NCI-H2227 (cell line): Measurements from ENCODE around the gene TMEM51.
"Not testable (repeated sequence)": the region's sequence is repeated elsewhere in the genome, so short reads cannot be mapped to it uniquely, and the experiment has no call there.

Experiments used
- DNase-seq: peaks from one replicate; lab custom pipeline; 2025; ENCODE audit not compliant: unreplicated experiment; lab: John Stamatoyannopoulos, UW

Gene TMEM51

GRCh38 chr1:15175324-15176094 lies 22.0 kb downstream of the TMEM51 start:
- not testable (repeated sequence) for DNase-seq

- DNase-seq = no peak
Observed at GRCh38 chr1:15176120-15176519, 22.6 kb downstream of the TMEM51 start.

- DNase-seq = no peak
Observed at GRCh38 chr1:15176898-15177665, 23.5 kb downstream of the TMEM51 start.

- no peak for DNase-seq
Observed at GRCh38 chr1:15177710-15178166, 24.2 kb downstream of the TMEM51 start.

GRCh38 chr1:15178571-15179484 lies 25.3 kb downstream of the TMEM51 start:
- no peak for DNase-seq

DNA sequence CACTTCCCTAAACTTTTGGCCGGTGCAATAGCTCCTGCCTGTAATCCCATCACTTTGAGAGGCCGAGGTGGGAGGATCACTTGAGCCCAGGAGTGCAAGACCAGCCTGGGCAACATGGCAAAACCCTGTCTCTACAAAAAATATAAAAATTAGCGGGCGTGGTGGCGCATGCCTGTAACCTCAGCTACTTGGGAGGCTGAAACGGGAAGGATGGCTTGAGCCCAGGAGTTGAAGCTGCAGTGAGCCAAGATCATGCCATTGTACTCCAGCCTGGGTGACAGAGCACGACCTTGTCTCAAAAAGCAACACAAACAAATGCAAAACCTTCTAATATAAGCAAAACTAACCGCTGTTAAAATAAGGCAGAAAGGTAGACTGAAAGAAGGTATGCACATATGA lies 25.9 kb downstream of the TMEM51 start:
- DNase-seq = no peak

DNA sequence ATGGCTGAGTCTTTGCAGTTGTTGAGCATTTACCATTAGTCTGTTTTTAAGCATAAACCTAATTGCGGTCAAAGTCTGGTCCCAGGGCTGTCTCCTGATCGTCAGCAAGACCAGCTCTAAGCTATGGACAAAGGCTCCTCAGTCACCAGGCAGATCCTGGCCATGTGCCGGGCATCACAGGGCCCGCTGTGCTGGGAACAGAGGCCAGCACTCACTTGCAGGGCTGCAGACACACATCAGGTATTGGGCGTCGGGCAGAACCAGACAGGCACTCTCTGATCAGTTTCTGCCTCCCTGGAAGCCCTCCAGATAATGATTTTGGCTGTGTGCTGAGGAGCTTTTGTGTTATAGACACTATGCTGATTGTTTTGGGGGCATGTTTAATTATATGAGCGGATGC lies 26.6 kb downstream of the TMEM51 start:
- DNase-seq = no peak

DNA sequence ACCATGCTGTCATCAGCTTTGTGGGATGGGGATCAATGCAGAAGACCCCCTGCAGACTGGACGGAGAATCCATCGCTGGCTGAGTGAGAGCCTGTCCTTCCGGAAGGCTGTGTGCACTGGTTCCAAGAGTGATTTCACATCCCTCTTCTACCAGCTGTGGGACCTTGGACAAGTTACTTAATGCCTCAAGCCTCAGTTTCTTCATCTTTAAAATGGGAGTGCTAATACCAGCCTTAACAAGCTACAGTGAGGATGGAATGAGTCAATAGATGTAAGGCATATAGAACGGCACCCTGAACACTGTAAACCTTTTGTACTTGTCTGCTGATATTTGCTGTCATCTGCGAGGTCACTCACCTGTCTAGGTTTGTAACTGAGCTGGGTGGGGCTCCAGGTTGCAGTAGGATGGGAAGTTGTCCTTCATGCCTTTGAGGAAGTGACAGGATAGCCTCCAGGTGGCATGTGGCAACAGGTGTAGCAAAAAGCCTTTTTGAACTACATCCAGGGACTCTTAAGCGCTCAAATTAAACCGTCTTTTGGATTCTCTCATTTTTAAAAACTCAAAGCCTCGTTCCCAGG lies 27.5 kb downstream of the TMEM51 start:
- DNase-seq = no peak

DNA sequence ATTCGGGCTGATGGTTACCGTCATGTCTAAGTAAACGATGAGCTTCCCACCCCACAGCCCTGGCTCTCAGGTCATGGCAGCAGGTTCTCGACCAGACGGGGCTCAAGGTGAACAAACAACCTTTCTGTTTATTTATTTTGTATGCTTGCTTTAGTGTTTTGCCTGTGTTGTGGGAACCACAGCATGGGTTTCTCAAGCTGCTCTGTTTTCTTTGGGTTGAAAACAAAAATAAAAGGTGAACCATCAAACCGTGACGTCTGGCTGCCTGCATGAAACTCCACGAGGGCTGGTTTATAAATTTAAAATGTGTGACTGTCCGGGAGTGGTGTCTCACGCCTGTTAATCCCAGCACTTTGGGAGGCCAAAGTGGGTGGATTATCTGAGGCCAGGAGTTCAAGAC lies 28.0 kb downstream of the TMEM51 start:
- DNase-seq = no peak

- DNase-seq = no peak
Observed at GRCh38 chr1:15184436-15185241, 31.1 kb downstream of the TMEM51 start.

- no peak for DNase-seq
Observed at GRCh38 chr1:15185617-15186016, 32.1 kb downstream of the TMEM51 start.

DNA sequence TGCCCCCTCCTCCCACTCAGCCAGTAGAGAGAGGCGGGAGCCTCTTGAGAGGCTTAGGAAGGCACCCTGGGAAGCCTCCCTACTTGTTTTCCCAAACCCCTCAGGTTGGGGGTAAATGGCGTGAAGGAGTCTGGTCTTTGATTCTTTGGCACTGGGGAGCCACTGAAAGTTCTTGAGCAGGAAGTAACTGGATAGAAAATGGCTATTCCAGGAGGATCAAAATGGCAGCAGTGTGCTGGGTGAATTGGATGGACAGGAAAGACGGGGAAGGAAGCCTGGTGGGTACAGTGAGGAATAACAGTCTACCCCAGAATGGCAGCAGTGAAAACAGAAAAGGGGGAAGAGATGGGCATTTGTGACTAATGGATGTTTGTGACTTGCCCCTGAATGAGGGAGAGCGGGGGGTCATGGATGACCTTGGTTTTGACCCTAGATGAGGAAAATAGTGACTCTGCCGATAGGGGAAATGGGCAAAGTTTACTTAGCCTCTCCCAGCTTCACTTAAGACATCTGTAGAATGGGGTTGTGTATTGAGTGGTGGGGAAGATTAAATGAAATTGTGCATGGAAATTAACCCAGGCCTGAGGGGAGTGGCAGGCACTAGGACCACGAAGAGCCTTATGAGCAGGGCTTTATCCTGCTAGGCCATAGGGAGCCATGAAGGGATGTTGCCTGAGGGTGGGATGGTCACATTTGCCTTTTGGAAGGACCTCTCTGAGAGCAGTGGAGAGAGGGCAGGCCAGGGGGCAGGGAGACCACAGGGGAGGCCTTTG lies 32.7 kb downstream of the TMEM51 start:
- no peak for DNase-seq

- DNase-seq = no peak
Observed at GRCh38 chr1:15186846-15187151, 33.3 kb downstream of the TMEM51 start.

GRCh38 chr1:15187175-15188129 lies 33.9 kb downstream of the TMEM51 start:
- DNase-seq = no peak

GRCh38 chr1:15188130-15188524 lies 34.6 kb downstream of the TMEM51 start:
- no peak for DNase-seq

GRCh38 chr1:15188678-15189077 lies 35.1 kb downstream of the TMEM51 start:
- no peak for DNase-seq

- no peak for DNase-seq
Observed at GRCh38 chr1:15189692-15190370, 36.3 kb downstream of the TMEM51 start.

GRCh38 chr1:15191267-15191666 lies 37.7 kb downstream of the TMEM51 start:
- DNase-seq = no peak
